SH-SY5Y (cell line): ENCODE results near the gene CALD1.

Experiments used
- GATA2 ChIP-seq: IDR thresholded peaks from 2 replicates; pipeline ENCODE4 v1.6.1; 2011; ENCODE audit warnings: mild to moderate bottlenecking, low read depth, low read length
- GATA3 ChIP-seq: IDR thresholded peaks from 2 replicates; pipeline ENCODE4 v1.6.1; 2011; ENCODE audit warnings: low read depth, mild to moderate bottlenecking, low read length, moderate library complexity

GRCh38 chr7:134795231-134795630, 15.8 kb downstream of the CALD1 start:
- no peak for TF ChIP-seq GATA2
- no peak for TF ChIP-seq GATA3
